Tibial nerve (tissue), 4 donors: ENCODE measurements around the gene TTLL13. TPM values are rescaled to one million over a fixed set of nuclear protein-coding genes. Genes with fewer than 3 reads are reported as not detected.
"Not testable (repeated sequence)": the region's sequence is repeated elsewhere in the genome, so short reads cannot be mapped to it uniquely, and the experiment has no call there.

Source experiments
- DNase-seq, 2 donors: peaks; one replicate each; pipeline ENCODE4 v3.0.0-alpha.2; 2019; ENCODE audit warnings: low spot score in 2 of 2
- H3K27ac ChIP-seq, 4 donors: fragments of 200-600 bp; sonication (generic) in 3 of 4; one replicate each; pipeline ENCODE4 v1.5.1; 2017 to 2019; ENCODE audit warnings: mild to moderate bottlenecking in 1 of 4
- H3K27me3 ChIP-seq, 2 donors: fragments of 200-600 bp; sonication (generic) in 1 of 2; one replicate each; pipeline versions ENCODE4 v1.5.1 to v1.6.0; 2017 to 2019
- H3K36me3 ChIP-seq, 3 donors: fragments of 200-600 bp; sonication (generic); one replicate each; pipeline ENCODE4 v1.5.1; 2018 to 2019
- H3K4me1 ChIP-seq, 4 donors: fragments of 200-600 bp; sonication (generic) in 3 of 4; one replicate each; pipeline ENCODE4 v1.5.1; 2017 to 2019
- H3K4me3 ChIP-seq, 4 donors: fragments of 200-600 bp; sonication (generic) in 3 of 4; one replicate each; pipeline ENCODE4 v1.5.1; 2017 to 2019; ENCODE audit warnings: mild to moderate bottlenecking in 1 of 4, moderate library complexity in 1 of 4
- H3K9me3 ChIP-seq, 4 donors: fragments of 200-600 bp; sonication (generic) in 3 of 4; one replicate each; pipeline ENCODE4 v1.5.1; 2017 to 2019
- CTCF ChIP-seq, 5 experiments: fragments of 200-600 bp in 3 of 5; fragments of 450-650 bp in 2 of 5; sonication (generic) in 3 of 5; IDR thresholded peaks; one replicate each; pipeline ENCODE4 v1.5.1; 2016 to 2019; ENCODE audit warnings: antibody characterized with exemption in 5 of 5, mild to moderate bottlenecking in 3 of 5, moderate library complexity in 2 of 5
- EP300 ChIP-seq, 2 donors: sonication (generic); formaldehyde crosslinking; IDR thresholded peaks; one replicate each; pipeline ENCODE4 v1.6.1; 2017; ENCODE audit warnings: antibody characterized with exemption in 2 of 2, mild to moderate bottlenecking in 1 of 2
- POLR2A ChIP-seq, 2 donors: fragments of 450-650 bp; IDR thresholded peaks; one replicate each; pipeline ENCODE4 v1.6.1; 2017; ENCODE audit warnings: antibody characterized with exemption in 2 of 2, mild to moderate bottlenecking in 2 of 2, moderate library complexity in 2 of 2
- WGBS, 2 donors: methylation state at CpG; one replicate each; pipeline ENCODE4 v1.1.5; 2018; 5-methylcytosine and 5-hydroxymethylcytosine counted together
- total RNA-seq, 4 donors: library from RNA; depleted of rRNA; stranded (reverse); fragments of >200 nt; gene quantifications; one replicate each; pipeline ENCODE4 v1.1.0, GENCODE V29; 2016

Gene TTLL13
- total RNA-seq, 4 donors from 2014 or later = 0.60 TPM; not detected in 3

- DNase-seq = no peak
- TF ChIP-seq POLR2A (IDR thresholded peaks at IDR 0.05) = no peak
- no peak for TF ChIP-seq CTCF (IDR thresholded peaks at IDR 0.05)
- TF ChIP-seq EP300 (IDR thresholded peaks at IDR 0.05) = no peak
- no peak overlapping the region for H3K27ac ChIP-seq
- no peaks in the 10 kb centered on the region for H3K9me3 ChIP-seq
- H3K4me1 ChIP-seq = peaks cover 0 to 13% (median 1%) of the 10 kb centered on the region in 4 donors
- no peak overlapping the region for H3K4me3 ChIP-seq
- no peaks in the 10 kb centered on the region for H3K36me3 ChIP-seq
- 65 to 81% methylated on average over 6 of the region's 6 CpGs for WGBS, 2 donors
- H3K27me3 ChIP-seq = no peaks in the 10 kb centered on the region
These were observed 44.8 kb downstream of the TTLL13 start for GRCh38 chr15:90294159-90294558.

GRCh38 chr15:90294601-90295269, 45.4 kb downstream of the TTLL13 start:
- DNase-seq = no peak
- H3K36me3 ChIP-seq = no peaks in the 10 kb centered on the region
- H3K4me1 ChIP-seq = peaks cover 0 to 13% (median 1%) of the 10 kb centered on the region in 4 donors
- WGBS, 2 donors = 59 to 70% methylated on average over 16 of the region's 16 CpGs
- H3K4me3 ChIP-seq = no peak overlapping the region
- H3K27ac ChIP-seq = no peak overlapping the region
- TF ChIP-seq CTCF (IDR thresholded peaks at IDR 0.05) = no peak
- TF ChIP-seq EP300 (IDR thresholded peaks at IDR 0.05) = no peak
- TF ChIP-seq POLR2A (IDR thresholded peaks at IDR 0.05) = no peak
- no peaks in the 10 kb centered on the region for H3K9me3 ChIP-seq
- no peaks in the 10 kb centered on the region for H3K27me3 ChIP-seq

GRCh38 chr15:90295270-90295648, 45.9 kb downstream of the TTLL13 start:
- no peak for TF ChIP-seq CTCF (IDR thresholded peaks at IDR 0.05)
- TF ChIP-seq EP300 (IDR thresholded peaks at IDR 0.05) = no peak
- TF ChIP-seq POLR2A (IDR thresholded peaks at IDR 0.05) = no peak
- 62% methylated on average over 9 to 10 of the region's 10 CpGs for WGBS, 2 donors
- H3K9me3 ChIP-seq = no peaks in the 10 kb centered on the region
- peaks cover 0 to 13% (median 1%) of the 10 kb centered on the region in 4 donors for H3K4me1 ChIP-seq
- DNase-seq = no peak
- no peaks in the 10 kb centered on the region for H3K27me3 ChIP-seq
- no peaks in the 10 kb centered on the region for H3K36me3 ChIP-seq
- H3K4me3 ChIP-seq = no peak overlapping the region
- no peak overlapping the region for H3K27ac ChIP-seq

GRCh38 chr15:90296316-90296884, 47.0 kb downstream of the TTLL13 start:
- not testable (repeated sequence) for DNase-seq, H3K27me3 ChIP-seq, H3K9me3 ChIP-seq, H3K4me3 ChIP-seq, H3K36me3 ChIP-seq, H3K27ac ChIP-seq
- WGBS, 2 donors = 73 to 80% methylated on average over 4 of the region's 4 CpGs
- peaks cover 0 to 19% (median 3%) of the 10 kb centered on the region in 4 donors for H3K4me1 ChIP-seq

- Histone ChIP-seq H3K4me3 (no peak overlapping the region), H3K27me3 (no peaks in the 10 kb centered on the region), H3K9me3 (no peaks in the 10 kb centered on the region), H3K36me3 (no peaks in the 10 kb centered on the region), H3K4me1 (peaks cover 0 to 25% (median 5%) of the 10 kb centered on the region in 4 donors), H3K27ac (no peak overlapping the region)
- 92 to 95% methylated on average over 4 of the region's 4 CpGs for WGBS, 2 donors
- DNase-seq = no peak
- TF ChIP-seq EP300 (IDR thresholded peaks at IDR 0.05) = no peak
- TF ChIP-seq POLR2A (IDR thresholded peaks at IDR 0.05) = no peak
- no peak for TF ChIP-seq CTCF (IDR thresholded peaks at IDR 0.05)
These were observed 47.7 kb downstream of the TTLL13 start for GRCh38 chr15:90297021-90297420.
